Loucy (cell line): ENCODE results near the gene CLSTN2.

Source experiments
- EZH2phosphoT487 ChIP-seq: fragments of 200-600 bp; IDR thresholded peaks from 2 replicates; pipeline ENCODE4 v1.6.1; 2018; ENCODE audit warnings: antibody characterized with exemption, mild to moderate bottlenecking, moderate library complexity, borderline replicate concordance
- TF ChIP-seq, protein P1 (sequence below): fragments of 200-600 bp; sonication (generic); conservative IDR thresholded peaks from 2 replicates; pipeline ENCODE4 v1.5.1; 2014; ENCODE audit warnings: mild to moderate bottlenecking, antibody characterized with exemption, low read length

DNA sequence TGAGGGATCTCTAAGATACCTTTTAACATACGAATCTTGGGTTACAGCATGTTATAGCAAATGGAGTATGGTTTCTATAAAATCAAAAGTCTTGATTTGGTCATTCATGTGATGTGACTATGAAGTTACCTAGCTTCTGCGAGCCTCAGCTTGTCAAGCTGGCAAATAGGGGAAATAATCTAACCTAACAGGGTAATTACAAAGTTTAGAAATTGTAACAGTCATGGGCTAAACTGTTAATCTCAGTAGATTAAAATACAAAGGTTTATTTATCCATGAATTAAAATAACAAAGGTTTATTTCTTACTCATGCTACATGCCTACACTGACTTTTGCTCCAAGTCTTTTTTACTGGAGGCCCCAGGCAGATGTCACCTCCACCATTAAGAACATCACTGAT lies 359.1 kb downstream of the CLSTN2 start:
- TF ChIP-seq, protein P1, sequence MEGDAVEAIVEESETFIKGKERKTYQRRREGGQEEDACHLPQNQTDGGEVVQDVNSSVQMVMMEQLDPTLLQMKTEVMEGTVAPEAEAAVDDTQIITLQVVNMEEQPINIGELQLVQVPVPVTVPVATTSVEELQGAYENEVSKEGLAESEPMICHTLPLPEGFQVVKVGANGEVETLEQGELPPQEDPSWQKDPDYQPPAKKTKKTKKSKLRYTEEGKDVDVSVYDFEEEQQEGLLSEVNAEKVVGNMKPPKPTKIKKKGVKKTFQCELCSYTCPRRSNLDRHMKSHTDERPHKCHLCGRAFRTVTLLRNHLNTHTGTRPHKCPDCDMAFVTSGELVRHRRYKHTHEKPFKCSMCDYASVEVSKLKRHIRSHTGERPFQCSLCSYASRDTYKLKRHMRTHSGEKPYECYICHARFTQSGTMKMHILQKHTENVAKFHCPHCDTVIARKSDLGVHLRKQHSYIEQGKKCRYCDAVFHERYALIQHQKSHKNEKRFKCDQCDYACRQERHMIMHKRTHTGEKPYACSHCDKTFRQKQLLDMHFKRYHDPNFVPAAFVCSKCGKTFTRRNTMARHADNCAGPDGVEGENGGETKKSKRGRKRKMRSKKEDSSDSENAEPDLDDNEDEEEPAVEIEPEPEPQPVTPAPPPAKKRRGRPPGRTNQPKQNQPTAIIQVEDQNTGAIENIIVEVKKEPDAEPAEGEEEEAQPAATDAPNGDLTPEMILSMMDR, result no peak
- TF ChIP-seq EZH2phosphoT487, result no peak
